ENCODE measurements around the gene RASSF3. TPM values are rescaled to one million over a fixed set of nuclear protein-coding genes. Genes with fewer than 3 reads are reported as not detected.
A peak's percentile ranks its signal among the peaks of the same experiment; 100 is the strongest.

The RASSF3 gene
- total and polyA plus RNA-seq, 2 of the 13 experiments (the other 11 are each of a cell fraction or from before 2014, with no cell fraction given), result 15.5 to 16.0 TPM

DNA sequence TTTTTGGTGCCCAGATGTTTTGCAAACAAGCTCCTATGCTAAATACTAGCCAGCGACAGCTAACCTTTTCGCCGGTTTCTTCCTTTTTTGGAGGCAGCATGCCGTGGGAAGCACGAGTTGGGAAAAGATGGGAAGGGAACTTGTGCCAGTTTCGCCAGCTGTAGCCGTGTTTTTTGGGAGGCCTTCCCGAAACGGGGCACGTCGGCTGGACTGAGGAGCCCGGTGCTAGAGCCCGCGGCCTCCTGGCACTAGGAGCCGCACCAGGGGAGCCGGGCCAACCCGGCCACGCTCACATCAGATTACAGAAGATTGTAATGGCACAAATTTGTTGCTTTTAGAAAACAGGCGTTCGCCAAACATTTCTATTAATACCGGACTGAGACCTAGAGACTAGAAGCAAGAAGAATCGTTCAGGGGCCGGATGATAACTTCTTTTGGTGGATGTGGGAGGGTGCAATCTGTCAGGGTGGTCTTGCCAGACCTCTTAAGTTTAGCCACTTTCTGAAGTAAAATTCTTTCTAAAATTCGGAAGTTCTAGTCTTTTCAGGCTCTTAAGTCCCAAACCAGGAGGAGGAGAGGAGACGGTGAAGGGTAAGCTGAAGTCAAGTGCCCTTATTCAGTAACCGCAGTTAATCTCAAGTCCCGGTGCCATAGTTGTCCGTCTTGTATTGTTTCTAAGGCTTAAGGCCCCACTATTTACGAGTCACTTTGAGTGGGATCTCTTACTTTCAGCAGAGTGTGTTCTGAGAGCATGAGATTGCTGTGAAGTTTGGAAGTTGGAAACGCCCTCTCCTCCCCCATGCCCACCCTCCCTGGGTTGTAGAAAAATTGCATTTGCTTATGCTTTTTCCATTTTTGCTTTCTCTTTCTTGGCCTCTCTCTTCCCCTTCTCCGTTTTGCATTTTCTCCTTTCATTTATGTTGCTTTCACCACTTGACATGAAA, 1.3 kb downstream of the RASSF3 start:
- WGBS (ENCODE audit: low lambda C conversion rate), result 3% methylated on average over 23 of the region's 31 CpGs
- CTCF ChIA-PET (ENCODE audit: low intra/inter-chr PET ratio, low total read pairs), result no interaction called here
- no peak overlapping the region for H2AFZ ChIP-seq (ENCODE audit: low read length)
- TF ChIP-seq DMAP1 (CRISPR knock-in tag; IDR thresholded peaks at IDR 0.05) (0 out of 2 replicates have a peak, but pooled peaks have one; percentile 15), GABPA (IDR thresholded peaks at IDR 0.05; ENCODE audit: low read depth, low read length) (no peak), GABPA (CRISPR knock-in tag; IDR thresholded peaks at IDR 0.05; ENCODE audit: low read depth) (no peak), ZSCAN25 (CRISPR knock-in tag; IDR thresholded peaks at IDR 0.05) (no peak), ZNF776 (CRISPR knock-in tag; IDR thresholded peaks at IDR 0.05) (no peak), ZNF256 (CRISPR knock-in tag; conservative IDR thresholded peaks at IDR 0.05) (no peak), HOXD1 (CRISPR knock-in tag; IDR thresholded peaks at IDR 0.05) (no peak)
- TF ChIP-seq, protein P1, sequence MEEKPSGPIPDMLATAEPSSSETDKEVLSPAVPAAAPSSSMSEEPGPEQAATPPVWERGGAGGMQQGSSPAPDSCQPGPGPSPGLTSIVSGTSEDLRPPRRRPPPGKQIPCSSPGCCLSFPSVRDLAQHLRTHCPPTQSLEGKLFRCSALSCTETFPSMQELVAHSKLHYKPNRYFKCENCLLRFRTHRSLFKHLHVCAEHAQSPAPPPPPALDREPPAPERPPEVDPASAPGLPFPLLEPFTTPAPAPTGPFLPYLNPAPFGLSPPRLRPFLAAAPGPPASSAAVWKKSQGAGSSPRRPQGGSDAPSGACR (CRISPR knock-in tag; IDR thresholded peaks at IDR 0.05), result no peak
- TF ChIP-seq, protein P2, sequence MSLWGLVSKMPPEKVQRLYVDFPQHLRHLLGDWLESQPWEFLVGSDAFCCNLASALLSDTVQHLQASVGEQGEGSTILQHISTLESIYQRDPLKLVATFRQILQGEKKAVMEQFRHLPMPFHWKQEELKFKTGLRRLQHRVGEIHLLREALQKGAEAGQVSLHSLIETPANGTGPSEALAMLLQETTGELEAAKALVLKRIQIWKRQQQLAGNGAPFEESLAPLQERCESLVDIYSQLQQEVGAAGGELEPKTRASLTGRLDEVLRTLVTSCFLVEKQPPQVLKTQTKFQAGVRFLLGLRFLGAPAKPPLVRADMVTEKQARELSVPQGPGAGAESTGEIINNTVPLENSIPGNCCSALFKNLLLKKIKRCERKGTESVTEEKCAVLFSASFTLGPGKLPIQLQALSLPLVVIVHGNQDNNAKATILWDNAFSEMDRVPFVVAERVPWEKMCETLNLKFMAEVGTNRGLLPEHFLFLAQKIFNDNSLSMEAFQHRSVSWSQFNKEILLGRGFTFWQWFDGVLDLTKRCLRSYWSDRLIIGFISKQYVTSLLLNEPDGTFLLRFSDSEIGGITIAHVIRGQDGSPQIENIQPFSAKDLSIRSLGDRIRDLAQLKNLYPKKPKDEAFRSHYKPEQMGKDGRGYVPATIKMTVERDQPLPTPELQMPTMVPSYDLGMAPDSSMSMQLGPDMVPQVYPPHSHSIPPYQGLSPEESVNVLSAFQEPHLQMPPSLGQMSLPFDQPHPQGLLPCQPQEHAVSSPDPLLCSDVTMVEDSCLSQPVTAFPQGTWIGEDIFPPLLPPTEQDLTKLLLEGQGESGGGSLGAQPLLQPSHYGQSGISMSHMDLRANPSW (CRISPR knock-in tag; IDR thresholded peaks at IDR 0.05; ENCODE audit: borderline replicate concordance), result 0 out of 2 replicates have a peak, but pooled peaks have one; percentile 1
- TF ChIP-seq, protein P3, sequence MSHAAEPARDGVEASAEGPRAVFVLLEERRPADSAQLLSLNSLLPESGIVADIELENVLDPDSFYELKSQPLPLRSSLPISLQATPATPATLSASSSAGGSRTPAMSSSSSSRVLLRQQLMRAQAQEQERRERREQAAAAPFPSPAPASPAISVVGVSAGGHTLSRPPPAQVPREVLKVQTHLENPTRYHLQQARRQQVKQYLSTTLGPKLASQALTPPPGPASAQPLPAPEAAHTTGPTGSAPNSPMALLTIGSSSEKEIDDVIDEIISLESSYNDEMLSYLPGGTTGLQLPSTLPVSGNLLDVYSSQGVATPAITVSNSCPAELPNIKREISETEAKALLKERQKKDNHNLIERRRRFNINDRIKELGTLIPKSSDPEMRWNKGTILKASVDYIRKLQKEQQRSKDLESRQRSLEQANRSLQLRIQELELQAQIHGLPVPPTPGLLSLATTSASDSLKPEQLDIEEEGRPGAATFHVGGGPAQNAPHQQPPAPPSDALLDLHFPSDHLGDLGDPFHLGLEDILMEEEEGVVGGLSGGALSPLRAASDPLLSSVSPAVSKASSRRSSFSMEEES (CRISPR knock-in tag; IDR thresholded peaks at IDR 0.05), result no peak
- TF ChIP-seq, protein P4, sequence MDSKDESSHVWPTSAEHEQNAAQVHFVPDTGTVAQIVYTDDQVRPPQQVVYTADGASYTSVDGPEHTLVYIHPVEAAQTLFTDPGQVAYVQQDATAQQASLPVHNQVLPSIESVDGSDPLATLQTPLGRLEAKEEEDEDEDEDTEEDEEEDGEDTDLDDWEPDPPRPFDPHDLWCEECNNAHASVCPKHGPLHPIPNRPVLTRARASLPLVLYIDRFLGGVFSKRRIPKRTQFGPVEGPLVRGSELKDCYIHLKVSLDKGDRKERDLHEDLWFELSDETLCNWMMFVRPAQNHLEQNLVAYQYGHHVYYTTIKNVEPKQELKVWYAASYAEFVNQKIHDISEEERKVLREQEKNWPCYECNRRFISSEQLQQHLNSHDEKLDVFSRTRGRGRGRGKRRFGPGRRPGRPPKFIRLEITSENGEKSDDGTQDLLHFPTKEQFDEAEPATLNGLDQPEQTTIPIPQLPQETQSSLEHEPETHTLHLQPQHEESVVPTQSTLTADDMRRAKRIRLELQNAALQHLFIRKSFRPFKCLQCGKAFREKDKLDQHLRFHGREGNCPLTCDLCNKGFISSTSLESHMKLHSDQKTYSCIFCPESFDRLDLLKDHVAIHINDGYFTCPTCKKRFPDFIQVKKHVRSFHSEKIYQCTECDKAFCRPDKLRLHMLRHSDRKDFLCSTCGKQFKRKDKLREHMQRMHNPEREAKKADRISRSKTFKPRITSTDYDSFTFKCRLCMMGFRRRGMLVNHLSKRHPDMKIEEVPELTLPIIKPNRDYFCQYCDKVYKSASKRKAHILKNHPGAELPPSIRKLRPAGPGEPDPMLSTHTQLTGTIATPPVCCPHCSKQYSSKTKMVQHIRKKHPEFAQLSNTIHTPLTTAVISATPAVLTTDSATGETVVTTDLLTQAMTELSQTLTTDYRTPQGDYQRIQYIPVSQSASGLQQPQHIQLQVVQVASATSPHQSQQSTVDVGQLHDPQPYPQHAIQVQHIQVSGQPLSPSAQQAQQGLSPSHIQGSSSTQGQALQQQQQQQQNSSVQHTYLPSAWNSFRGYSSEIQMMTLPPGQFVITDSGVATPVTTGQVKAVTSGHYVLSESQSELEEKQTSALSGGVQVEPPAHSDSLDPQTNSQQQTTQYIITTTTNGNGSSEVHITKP (CRISPR knock-in tag; IDR thresholded peaks at IDR 0.05; ENCODE audit: low read depth), result no peak

More for the DNA sequence above, 1.3 kb downstream of the RASSF3 start:
- peak overlapping the region; percentile 80 for H3K27ac ChIP-seq (ENCODE audit: extremely low read length, insufficient read depth, low read length)
- no peaks in the 10 kb centered on the region for H4K20me1 ChIP-seq (ENCODE audit: insufficient read depth, low read length)
- no peaks in the 10 kb centered on the region; a peak in 1 of 5 replicates for H3K27me3 ChIP-seq (ENCODE audit: control insufficient read depth in 1 of 2, insufficient read depth in 2 of 2, low read length in 2 of 2)
- H3K4me2 ChIP-seq (ENCODE audit: low read depth, low read length), result peak overlapping the region; percentile 89
- no peaks in the 10 kb centered on the region for H3K9me3 ChIP-seq (ENCODE audit: low read length)
- peaks cover 34% of the 10 kb centered on the region for H3K4me1 ChIP-seq (ENCODE audit: insufficient read depth, low read length)
- H3K36me3 ChIP-seq (replicated peaks in 1 of 2; ENCODE audit: control insufficient read depth in 1 of 2, insufficient read depth in 2 of 2, low read length in 2 of 2), result no peaks in the 10 kb centered on the region
- peak overlapping the region; percentile 84 to 97 (median 95) for H3K4me3 ChIP-seq (replicated peaks in 1 of 3; ENCODE audit: insufficient read depth in 1 of 3, low read depth in 2 of 3, low read length in 3 of 3)
- FAIRE-seq (no peak), DNase-seq (ENCODE audit: low spot score) (no peak), ATAC-seq (peak; percentile 45)
- H3K9ac ChIP-seq (ENCODE audit: insufficient read depth, low read depth, low read length), result peak overlapping the region; percentile 81
- POLR2A ChIA-PET, result interaction anchor here (0.9 to 3.5 kb wide), 4 partner anchors 14 to 58 kb away, joined by 3 to 23 read pairs (median 8); no protein-coding TSS in a partner anchor
- H3K79me2 ChIP-seq (ENCODE audit: insufficient read depth, low read length), result peaks cover 46% of the 10 kb centered on the region
- BruUV-seq (replicated peaks), result TSS peak; percentile 41
- intact Hi-C loops (cut with micrococcal nuclease; ENCODE audit: unreplicated experiment) (loop anchor here (1.0 to 5.0 kb wide), 3 partner anchors 13 to 87 kb away; no protein-coding TSS in a partner anchor), in situ Hi-C loops (cut with HindIII; ENCODE audit: extremely low pct_ligation_motif_present, low pct_unique_long_range_greater_than_20kb) (no loop called here)

Data from HepG2 (cell line).